DMS 273 (cell line): Measurements from ENCODE around the gene CCDC148.

Experiments used
- DNase-seq: peaks from one replicate; lab custom pipeline; 2025; ENCODE audit not compliant: unreplicated experiment; lab: John Stamatoyannopoulos, UW

CCDC148 gene

GRCh38 chr2:158130832-158131473 lies 325.6 kb downstream of the CCDC148 start:
- DNase-seq, result no peak

- no peak for DNase-seq
Observed at GRCh38 chr2:158129037-158129436, 327.5 kb downstream of the CCDC148 start.

DNA sequence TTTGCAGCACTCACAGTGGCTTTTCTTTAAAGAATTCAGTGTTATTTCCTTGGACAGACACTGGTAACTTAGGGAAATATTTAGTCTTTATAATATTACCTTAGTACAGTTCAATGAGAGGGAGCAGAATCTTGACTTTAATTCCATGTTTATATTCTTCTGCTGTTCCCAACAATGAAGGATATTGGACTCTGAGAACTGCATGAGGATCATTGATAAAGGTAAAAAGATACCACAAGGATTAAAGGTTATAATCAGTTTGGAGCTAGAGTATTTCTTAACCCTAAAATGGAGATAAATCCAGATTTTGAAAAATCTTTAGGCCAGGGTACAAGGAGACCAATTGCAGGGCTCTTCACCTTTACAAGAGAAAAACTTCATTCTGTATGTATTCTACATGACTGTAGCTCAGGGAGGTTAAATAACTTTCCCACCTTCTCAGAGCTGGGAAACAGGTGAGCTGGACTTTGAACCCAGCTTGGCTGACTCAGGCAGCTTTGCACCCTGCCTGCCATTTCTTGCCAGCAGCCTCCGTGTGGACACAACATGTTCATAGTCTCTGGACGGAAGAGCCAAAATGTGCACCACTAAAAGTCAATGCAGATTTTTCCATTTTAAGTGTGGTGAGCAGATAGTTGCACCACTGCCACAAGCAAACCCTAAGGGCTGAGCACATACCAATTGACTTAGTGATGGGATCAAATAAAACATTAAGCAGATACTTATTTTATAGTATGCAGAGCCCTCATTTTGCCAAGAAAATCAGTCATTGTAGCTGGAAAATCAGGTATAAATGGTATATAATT lies 328.2 kb downstream of the CCDC148 start:
- DNase-seq, result no peak

DNA sequence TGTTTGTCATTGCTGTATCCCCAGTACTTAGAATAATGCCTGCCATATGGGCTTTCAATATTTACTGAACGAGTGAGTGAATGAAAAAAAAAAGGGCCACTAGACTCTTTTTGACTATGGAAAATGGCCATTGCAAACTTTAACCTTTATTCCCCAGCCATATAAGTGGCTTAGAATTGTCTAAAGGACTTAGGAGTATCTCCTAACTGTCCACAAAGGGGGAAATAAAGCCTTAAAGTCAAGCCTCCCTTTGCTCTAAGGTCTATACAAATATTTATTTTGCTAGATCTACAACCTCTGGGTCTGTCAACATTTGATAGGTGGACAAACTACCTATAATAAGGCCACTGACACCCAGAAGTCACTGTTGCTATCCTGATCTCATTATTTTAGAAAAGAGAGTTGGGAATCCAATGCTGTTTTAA lies 329.2 kb downstream of the CCDC148 start:
- DNase-seq, result no peak

DNA sequence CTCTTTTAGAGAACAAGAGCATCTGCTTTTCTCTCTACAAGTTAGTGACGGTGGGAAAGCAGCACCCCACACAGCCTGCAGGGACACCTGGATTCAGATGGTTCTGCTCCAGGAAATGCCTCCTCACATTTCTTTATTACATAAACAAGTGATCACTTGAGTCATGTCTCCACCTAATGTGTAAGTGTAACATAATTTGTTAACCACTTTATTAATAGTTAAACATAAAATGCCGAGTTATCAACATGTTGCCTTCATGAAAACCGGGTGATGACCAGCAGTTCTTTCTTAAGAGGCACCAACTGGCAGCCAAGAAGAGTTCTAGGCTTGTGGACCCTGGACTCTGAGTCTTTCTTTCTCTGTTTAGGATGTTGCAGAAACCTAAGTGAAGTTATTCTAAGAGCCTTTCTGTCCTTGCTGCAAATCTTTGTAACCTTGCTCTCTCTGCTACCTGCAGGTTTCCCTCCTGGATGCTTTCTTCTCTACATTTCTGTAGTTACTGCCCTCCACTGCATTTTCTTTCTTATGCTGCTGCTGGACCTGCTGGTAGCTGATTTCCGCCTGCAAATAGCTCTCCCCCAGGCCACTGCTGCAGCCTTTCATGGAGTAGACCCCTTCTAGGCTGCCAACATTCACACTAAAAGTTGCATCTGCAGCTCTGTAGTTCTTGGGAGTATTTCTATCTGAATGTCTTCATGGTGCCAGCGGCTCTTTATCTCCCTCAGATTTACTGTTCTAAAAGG lies 330.6 kb downstream of the CCDC148 start:
- no peak for DNase-seq

DNA sequence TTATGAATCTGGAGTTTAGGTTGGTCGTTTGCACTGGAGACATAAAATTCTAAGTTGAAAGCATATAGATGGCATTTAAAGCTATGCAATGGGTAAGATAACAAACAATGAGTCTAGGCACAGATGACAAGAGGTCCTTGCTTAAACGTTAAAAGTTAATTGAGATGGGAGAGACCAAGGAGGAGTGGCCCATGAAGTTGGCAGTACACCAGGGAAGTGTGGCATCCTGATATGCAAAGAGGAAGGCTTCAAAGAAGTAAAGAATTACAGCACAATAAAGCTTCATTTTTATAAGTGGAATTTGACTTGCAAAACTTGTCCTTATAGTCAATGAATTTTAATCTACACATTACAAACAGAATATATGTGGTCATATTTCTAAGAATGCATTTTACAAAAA lies 331.7 kb downstream of the CCDC148 start:
- DNase-seq, result no peak
